ENCODE measurements around the gene ITIH5.

ITIH5 gene

DNA sequence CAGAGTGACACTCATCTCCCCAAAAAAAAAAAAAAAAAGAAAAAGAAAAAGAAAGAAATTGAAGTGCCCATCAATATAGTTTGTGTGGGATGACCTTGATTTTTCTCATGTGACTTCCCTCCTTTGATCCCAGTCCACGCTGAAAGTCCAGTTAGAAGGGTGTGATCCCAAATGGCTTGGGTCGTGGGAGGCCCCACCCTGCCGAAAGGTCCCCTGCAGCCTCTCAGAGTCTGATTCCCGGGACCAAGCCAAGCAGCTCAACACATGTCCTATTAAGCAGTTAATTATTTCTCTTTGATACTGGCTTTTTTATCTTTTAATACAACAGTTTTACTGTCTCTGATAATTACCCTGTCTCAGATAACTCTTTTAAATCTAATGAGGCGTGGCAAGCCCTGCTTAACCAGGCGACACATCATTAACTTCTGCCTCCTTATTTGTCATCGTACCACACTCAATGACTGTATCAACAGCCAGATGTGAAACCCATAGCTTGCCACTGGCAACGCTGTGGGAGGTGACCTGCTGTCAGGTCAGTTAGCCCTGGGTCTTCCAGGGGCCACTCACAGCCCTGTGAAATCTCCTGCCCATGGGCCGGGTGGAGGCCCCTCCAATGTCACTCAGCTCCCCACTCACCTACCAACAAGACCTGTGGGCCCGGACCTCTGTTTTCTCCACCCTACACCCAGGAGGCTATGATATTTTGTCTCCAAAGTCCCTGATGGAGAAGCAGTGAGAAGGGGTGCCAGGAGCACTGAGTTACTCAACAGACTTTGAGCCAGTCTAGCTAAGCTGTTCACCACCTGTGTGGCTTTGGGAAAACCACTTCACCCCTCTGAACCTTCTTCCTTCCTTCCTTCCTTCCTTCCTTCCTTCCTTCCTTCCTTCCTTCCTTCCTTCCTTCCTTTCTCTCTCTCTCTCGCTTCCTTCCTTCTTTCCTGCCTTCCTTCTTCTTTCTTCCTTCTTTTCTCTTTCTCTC lies 146.0 kb downstream of the ITIH5 start:
- FAIRE-seq: peak; percentile 90
- no peak for DNase-seq (ENCODE audit: insufficient read length, low spot score)
- TF ChIP-seq TAF1 (IDR thresholded peaks at IDR 0.05; ENCODE audit: low read depth, low read length) (no peak), PAX5 (IDR thresholded peaks at IDR 0.05; ENCODE audit: insufficient read depth, low read length, severe bottlenecking) (peak; percentile 18), POLR2AphosphoS5 (IDR thresholded peaks at IDR 0.05; ENCODE audit: low read depth, low read length) (no peak)

DNA sequence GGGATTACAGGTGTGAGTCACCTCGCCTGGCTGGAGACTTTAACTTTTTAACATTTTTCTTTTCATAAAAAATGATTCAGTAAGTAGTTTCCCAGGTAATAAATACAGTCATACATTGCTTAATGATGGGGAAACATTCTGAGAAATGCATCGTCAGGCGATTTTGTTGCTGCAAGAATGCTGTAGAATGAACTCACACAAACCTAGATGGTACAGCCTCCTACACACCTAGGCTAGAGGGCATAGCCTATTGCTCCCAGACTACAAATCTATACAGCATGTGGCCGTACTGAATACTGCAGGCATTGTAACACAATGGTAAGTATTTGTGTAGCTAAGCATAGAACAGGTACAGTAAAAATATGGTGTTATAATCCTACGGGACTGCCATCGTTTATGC lies 147.4 kb downstream of the ITIH5 start:
- DNase-seq (ENCODE audit: insufficient read length, low spot score) (no peak), FAIRE-seq (no peak)
- TF ChIP-seq PAX5 (IDR thresholded peaks at IDR 0.05; ENCODE audit: insufficient read depth, low read length, severe bottlenecking) (no peak), POLR2AphosphoS5 (IDR thresholded peaks at IDR 0.05; ENCODE audit: low read depth, low read length) (no peak), POU2F2 (IDR thresholded peaks at IDR 0.05; ENCODE audit: low read depth, low read length) (no peak)

DNA sequence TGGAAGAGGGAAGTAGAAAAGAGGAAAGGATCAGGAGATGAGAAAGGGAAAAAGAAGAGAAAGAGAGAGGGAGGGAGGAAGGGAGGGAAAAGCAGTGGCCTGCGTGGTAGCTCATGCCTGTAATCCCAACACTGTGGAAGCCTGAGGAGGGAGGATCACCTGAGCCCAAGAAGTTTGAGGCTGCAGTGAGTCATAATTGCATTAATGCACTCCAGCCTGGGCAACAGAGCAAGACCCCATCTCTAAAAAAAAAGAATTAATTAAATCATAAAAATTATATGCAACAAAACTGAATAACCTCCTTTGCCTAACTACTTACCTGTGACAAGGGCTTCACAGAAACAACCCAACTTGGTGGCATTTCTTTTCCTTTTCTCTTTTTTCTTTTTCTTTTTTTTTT lies 148.1 kb downstream of the ITIH5 start:
- FAIRE-seq (no peak), DNase-seq (ENCODE audit: insufficient read length, low spot score) (no peak)
- TF ChIP-seq POLR2AphosphoS5 (IDR thresholded peaks at IDR 0.05; ENCODE audit: low read depth, low read length) (no peak), PAX5 (IDR thresholded peaks at IDR 0.05; ENCODE audit: insufficient read depth, low read length, severe bottlenecking) (no peak), SPI1 (IDR thresholded peaks at IDR 0.05; ENCODE audit: low read depth, low read length) (no peak), TAF1 (IDR thresholded peaks at IDR 0.05; ENCODE audit: low read depth, low read length) (no peak), POU2F2 (IDR thresholded peaks at IDR 0.05; ENCODE audit: low read depth, low read length) (no peak), POLR2A (IDR thresholded peaks at IDR 0.05; ENCODE audit: low read depth, low read length) (no peak)

DNA sequence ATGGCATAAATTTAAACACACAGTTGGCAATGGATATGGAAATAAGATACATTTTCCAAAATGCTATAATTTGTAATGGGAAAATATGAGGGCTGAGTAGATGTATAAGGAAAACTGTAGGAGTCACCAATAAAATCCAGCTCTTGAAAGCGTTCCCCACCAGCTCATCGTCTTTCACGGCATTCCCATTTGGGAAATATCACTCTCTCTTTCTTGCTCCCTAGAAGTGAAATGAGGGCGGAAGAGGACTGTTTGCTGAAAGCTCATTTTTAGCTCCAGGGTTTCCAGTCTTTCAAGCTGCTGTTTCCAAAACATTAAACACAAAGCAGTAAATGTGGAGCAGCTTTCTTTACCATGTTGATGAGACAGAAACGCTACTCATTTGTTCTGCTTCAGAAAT lies 151.3 kb downstream of the ITIH5 start:
- DNase-seq (ENCODE audit: insufficient read length, low spot score): no peak
- TF ChIP-seq SPI1 (IDR thresholded peaks at IDR 0.05; ENCODE audit: low read depth, low read length) (no peak), POU2F2 (IDR thresholded peaks at IDR 0.05; ENCODE audit: low read depth, low read length) (no peak), PAX5 (IDR thresholded peaks at IDR 0.05; ENCODE audit: insufficient read depth, low read length, severe bottlenecking) (no peak), TAF1 (IDR thresholded peaks at IDR 0.05; ENCODE audit: low read depth, low read length) (no peak), POLR2AphosphoS5 (IDR thresholded peaks at IDR 0.05; ENCODE audit: low read depth, low read length) (no peak), POLR2A (IDR thresholded peaks at IDR 0.05; ENCODE audit: low read depth, low read length) (no peak)
- FAIRE-seq: no peak

DNA sequence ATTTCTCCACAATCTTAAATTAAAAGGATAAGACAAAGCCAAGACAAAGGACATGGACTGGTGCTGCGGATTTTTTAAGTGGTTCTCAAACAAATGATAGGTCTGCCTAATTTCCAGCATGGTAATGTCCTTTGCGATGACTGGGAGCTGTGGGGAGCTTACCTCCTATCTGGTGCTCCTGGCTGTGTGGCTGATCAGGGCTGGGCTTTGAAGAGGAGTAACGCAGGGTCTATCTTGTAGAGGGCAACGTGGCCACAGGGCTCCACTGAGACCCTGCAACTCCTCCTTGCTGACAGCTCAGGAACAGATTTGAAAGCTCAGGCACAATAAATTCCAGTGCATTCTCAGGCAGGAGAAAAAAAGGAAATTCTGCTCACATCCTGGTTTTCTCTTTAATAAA lies 152.8 kb downstream of the ITIH5 start:
- DNase-seq (ENCODE audit: insufficient read length, low spot score) (no peak), FAIRE-seq (no peak)
- TF ChIP-seq POLR2A (IDR thresholded peaks at IDR 0.05; ENCODE audit: low read depth, low read length) (no peak), POLR2AphosphoS5 (IDR thresholded peaks at IDR 0.05; ENCODE audit: low read depth, low read length) (no peak), POU2F2 (IDR thresholded peaks at IDR 0.05; ENCODE audit: low read depth, low read length) (no peak), SPI1 (IDR thresholded peaks at IDR 0.05; ENCODE audit: low read depth, low read length) (no peak), PAX5 (IDR thresholded peaks at IDR 0.05; ENCODE audit: insufficient read depth, low read length, severe bottlenecking) (no peak), TAF1 (IDR thresholded peaks at IDR 0.05; ENCODE audit: low read depth, low read length) (no peak)

DNA sequence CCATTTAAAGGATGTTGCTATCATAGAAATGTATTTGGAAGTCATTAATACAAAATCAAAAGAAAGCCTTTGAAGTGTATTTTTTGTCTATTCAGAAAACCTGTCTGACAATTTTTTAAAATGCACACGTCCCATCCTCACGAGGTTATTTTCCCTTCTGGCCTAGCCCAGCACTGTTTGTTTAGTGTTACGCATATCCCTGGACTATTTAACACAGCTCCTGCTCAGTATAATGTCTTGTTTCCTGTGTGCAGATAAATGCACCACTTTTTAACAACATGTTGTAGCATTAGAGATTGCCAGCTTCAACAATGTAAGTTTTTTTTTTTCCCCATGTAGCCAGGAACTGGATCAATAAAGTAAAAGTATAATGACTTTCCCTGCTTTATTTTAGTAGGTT lies 153.3 kb downstream of the ITIH5 start:
- DNase-seq (ENCODE audit: insufficient read length, low spot score) (no peak), FAIRE-seq (peak; percentile 5)
- no peak for TF ChIP-seq TAF1 (IDR thresholded peaks at IDR 0.05; ENCODE audit: low read depth, low read length)
- no peak for TF ChIP-seq POU2F2 (IDR thresholded peaks at IDR 0.05; ENCODE audit: low read depth, low read length)
- no peak for TF ChIP-seq POLR2AphosphoS5 (IDR thresholded peaks at IDR 0.05; ENCODE audit: low read depth, low read length)
- no peak for TF ChIP-seq PAX5 (IDR thresholded peaks at IDR 0.05; ENCODE audit: insufficient read depth, low read length, severe bottlenecking)
- no peak for TF ChIP-seq SPI1 (IDR thresholded peaks at IDR 0.05; ENCODE audit: low read depth, low read length)
- TF ChIP-seq POLR2A (IDR thresholded peaks at IDR 0.05; ENCODE audit: low read depth, low read length): no peak

DNA sequence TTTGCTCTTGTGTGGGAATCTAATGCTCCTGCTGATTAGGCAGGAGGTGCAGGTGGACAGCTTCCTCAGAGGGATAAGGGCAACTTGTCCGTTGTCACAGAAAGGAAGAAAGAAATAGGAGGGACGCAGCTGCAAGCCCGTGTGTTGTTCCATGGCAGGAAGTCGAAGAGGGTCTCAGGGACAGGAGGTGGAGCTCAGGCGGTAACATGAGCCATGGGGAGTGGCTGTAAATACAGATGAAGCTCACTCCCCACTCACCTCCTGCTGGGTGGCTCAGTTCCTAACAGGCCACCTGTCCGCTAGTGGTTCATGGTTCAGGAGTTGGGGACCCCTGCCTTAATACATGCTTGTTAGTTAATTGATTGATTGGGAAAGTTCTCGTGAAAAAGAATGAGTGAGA lies 154.3 kb downstream of the ITIH5 start:
- DNase-seq (ENCODE audit: insufficient read length, low spot score) (no peak), FAIRE-seq (peak; percentile 26)

DNA sequence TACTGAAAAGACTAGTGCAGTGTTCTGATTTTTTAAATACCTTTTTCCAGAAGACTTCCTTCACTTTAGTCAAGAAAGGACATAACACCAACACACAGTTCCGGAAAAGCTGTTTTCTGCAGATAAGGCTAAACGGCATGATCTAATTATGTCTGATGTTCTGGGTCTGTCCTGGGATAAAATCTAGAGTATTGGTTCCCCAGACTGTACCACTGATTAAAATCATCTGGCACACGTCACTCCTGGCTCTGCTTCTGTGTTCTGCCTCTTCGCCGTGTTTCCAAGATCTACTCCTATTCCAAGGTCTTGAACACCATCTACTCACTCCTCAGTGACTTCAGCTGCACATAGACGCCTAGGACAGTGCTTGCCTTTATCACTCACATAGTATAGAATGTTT lies 155.2 kb downstream of the ITIH5 start:
- no peak for TF ChIP-seq SPI1 (IDR thresholded peaks at IDR 0.05; ENCODE audit: low read depth, low read length)
- TF ChIP-seq PAX5 (IDR thresholded peaks at IDR 0.05; ENCODE audit: insufficient read depth, low read length, severe bottlenecking): no peak
- TF ChIP-seq POU2F2 (IDR thresholded peaks at IDR 0.05; ENCODE audit: low read depth, low read length): no peak
- no peak for TF ChIP-seq POLR2AphosphoS5 (IDR thresholded peaks at IDR 0.05; ENCODE audit: low read depth, low read length)
- no peak for TF ChIP-seq TAF1 (IDR thresholded peaks at IDR 0.05; ENCODE audit: low read depth, low read length)
- no peak for TF ChIP-seq POLR2A (IDR thresholded peaks at IDR 0.05; ENCODE audit: low read depth, low read length)
- no peak for DNase-seq (ENCODE audit: insufficient read length, low spot score)
- FAIRE-seq: no peak

More for the DNA sequence above, 154.3 kb downstream of the ITIH5 start:
- TF ChIP-seq POLR2A (IDR thresholded peaks at IDR 0.05; ENCODE audit: low read depth, low read length) (no peak), TAF1 (IDR thresholded peaks at IDR 0.05; ENCODE audit: low read depth, low read length) (no peak), POLR2AphosphoS5 (IDR thresholded peaks at IDR 0.05; ENCODE audit: low read depth, low read length) (no peak)

All from GM12891 (cell line).